Loucy (cell line): ENCODE results near the gene APOH.

ENCODE experiments used
- H2AFZ ChIP-seq: fragments of 200-600 bp; sonication (generic); 2 replicates; pipeline ENCODE4 v1.6.0; 2016; ENCODE audit warnings: antibody characterized with exemption, mild to moderate bottlenecking, low read length, moderate library complexity
- H3F3A ChIP-seq: fragments of 200-600 bp; 2 replicates; pipeline ENCODE4 v1.6.0; 2016; ENCODE audit warnings: antibody characterized with exemption, low read depth, mild to moderate bottlenecking
- H3K27me3 ChIP-seq: fragments of 200-600 bp; sonication (generic); 2 replicates; pipeline ENCODE4 v1.6.1; 2014; ENCODE audit warnings: low read length, mild to moderate bottlenecking; ENCODE audit not compliant: insufficient read depth, poor library complexity, severe bottlenecking
- H3K36me3 ChIP-seq: fragments of 200-600 bp; sonication (generic); 2 replicates; pipeline ENCODE4 v1.6.1; 2016; ENCODE audit warnings: low read length; ENCODE audit not compliant: insufficient read depth
- H3K4me1 ChIP-seq: fragments of 200-600 bp; sonication (generic); 2 replicates; pipeline ENCODE4 v1.5.1; 2014; ENCODE audit warnings: low read length, mild to moderate bottlenecking; ENCODE audit not compliant: insufficient read depth, poor library complexity, severe bottlenecking
- H3K4me2 ChIP-seq: fragments of 200-600 bp; sonication (generic); 2 replicates; pipeline ENCODE4 v1.6.0; 2014; ENCODE audit warnings: antibody characterized with exemption, low read length, low read depth, mild to moderate bottlenecking; ENCODE audit not compliant: poor library complexity, severe bottlenecking
- H3K4me3 ChIP-seq: fragments of 200-600 bp; sonication (generic); 2 replicates; pipeline ENCODE4 v1.5.1; 2014; ENCODE audit warnings: low read length, mild to moderate bottlenecking, mixed read lengths; ENCODE audit not compliant: poor library complexity, severe bottlenecking
- H3K79me2 ChIP-seq: fragments of 200-600 bp; sonication (generic); 2 replicates; pipeline ENCODE4 v1.6.1; 2014; ENCODE audit warnings: low read length; ENCODE audit not compliant: insufficient read depth
- H3K9ac ChIP-seq: fragments of 200-600 bp; sonication (generic); 2 replicates; pipeline ENCODE4 v1.6.0; 2014; ENCODE audit warnings: mild to moderate bottlenecking, low read depth, low read length, moderate library complexity; ENCODE audit not compliant: poor library complexity, severe bottlenecking
- H3K9me2 ChIP-seq: fragments of 200-600 bp; sonication (generic); replicated peaks from 2 replicates; pipeline ENCODE4 v1.6.1; 2016; ENCODE audit warnings: low read depth, low read length, mixed read lengths
- H3K9me3 ChIP-seq: fragments of 200-600 bp; sonication (generic); 2 replicates; pipeline ENCODE4 v1.6.1; 2014; ENCODE audit warnings: mild to moderate bottlenecking, antibody characterized with exemption, low read length, low read depth; ENCODE audit not compliant: insufficient read depth
- H4K20me1 ChIP-seq: fragments of 200-600 bp; sonication (generic); 2 replicates; pipeline ENCODE4 v1.6.0; 2014; ENCODE audit warnings: antibody characterized with exemption, low read length, mild to moderate bottlenecking; ENCODE audit not compliant: insufficient read depth, poor library complexity, severe bottlenecking
- EZH2phosphoT487 ChIP-seq: fragments of 200-600 bp; IDR thresholded peaks from 2 replicates; pipeline ENCODE4 v1.6.1; 2018; ENCODE audit warnings: antibody characterized with exemption, mild to moderate bottlenecking, moderate library complexity, borderline replicate concordance
- TF ChIP-seq, protein P1 (sequence below): fragments of 200-600 bp; sonication (generic); conservative IDR thresholded peaks from 2 replicates; pipeline ENCODE4 v1.5.1; 2014; ENCODE audit warnings: mild to moderate bottlenecking, antibody characterized with exemption, low read length

The APOH gene

DNA sequence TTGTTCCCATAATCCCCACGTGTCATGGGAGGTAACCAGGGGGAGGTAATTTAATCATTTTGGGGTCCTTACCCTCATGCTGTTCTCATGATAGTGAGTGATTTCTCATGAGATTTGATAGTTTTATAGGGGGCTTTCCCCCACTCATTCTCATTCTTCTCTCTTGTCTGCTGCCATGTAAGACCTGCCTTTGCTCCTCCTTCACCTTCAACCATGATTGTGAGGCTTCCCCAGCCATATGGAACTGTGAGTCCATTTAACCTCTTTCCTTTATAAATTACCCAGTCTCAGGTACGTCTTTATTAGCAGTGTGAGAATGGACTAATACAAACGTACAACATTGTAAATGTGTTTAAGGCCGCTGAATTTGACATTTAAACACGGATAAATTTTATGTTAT, 35.5 kb upstream of the APOH start:
- Histone ChIP-seq H2AFZ (no peak overlapping the region), H4K20me1 (no peaks in the 10 kb centered on the region), H3K4me3 (no peak overlapping the region), H3K27me3 (no peaks in the 10 kb centered on the region), H3K9ac (no peak overlapping the region), H3F3A (no peaks in the 10 kb centered on the region), H3K9me2 (no peaks in the 10 kb centered on the region), H3K4me1 (no peaks in the 10 kb centered on the region), H3K36me3 (no peaks in the 10 kb centered on the region), H3K79me2 (no peaks in the 10 kb centered on the region), H3K4me2 (no peak overlapping the region), H3K9me3 (no peaks in the 10 kb centered on the region)
- TF ChIP-seq, protein P1, sequence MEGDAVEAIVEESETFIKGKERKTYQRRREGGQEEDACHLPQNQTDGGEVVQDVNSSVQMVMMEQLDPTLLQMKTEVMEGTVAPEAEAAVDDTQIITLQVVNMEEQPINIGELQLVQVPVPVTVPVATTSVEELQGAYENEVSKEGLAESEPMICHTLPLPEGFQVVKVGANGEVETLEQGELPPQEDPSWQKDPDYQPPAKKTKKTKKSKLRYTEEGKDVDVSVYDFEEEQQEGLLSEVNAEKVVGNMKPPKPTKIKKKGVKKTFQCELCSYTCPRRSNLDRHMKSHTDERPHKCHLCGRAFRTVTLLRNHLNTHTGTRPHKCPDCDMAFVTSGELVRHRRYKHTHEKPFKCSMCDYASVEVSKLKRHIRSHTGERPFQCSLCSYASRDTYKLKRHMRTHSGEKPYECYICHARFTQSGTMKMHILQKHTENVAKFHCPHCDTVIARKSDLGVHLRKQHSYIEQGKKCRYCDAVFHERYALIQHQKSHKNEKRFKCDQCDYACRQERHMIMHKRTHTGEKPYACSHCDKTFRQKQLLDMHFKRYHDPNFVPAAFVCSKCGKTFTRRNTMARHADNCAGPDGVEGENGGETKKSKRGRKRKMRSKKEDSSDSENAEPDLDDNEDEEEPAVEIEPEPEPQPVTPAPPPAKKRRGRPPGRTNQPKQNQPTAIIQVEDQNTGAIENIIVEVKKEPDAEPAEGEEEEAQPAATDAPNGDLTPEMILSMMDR: no peak
- TF ChIP-seq EZH2phosphoT487: no peak

DNA sequence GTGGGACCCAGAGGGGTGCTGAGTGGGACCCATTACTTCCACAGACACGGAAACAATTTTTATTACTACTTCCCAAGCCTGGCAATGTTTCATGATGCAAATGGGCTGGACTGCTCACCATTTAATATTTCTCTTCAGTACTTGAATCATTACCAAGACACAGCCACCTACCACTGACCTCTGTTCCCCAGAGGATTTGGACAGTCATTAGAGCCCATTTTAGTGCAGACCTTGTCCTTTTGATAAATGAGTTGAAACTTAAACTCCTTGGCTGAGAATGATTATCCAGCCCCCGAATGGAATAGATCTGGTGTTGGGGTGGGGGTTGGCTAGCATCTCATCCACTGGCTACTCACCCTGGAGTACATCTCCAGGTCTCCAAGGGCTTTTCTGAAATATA, 33.6 kb upstream of the APOH start:
- Histone ChIP-seq H3F3A (no peaks in the 10 kb centered on the region), H2AFZ (no peak overlapping the region), H3K27me3 (no peaks in the 10 kb centered on the region), H3K9me2 (no peaks in the 10 kb centered on the region), H3K9me3 (no peaks in the 10 kb centered on the region), H3K4me2 (no peak overlapping the region), H3K4me1 (no peaks in the 10 kb centered on the region), H3K9ac (no peak overlapping the region), H3K4me3 (no peak overlapping the region), H3K79me2 (no peaks in the 10 kb centered on the region), H4K20me1 (no peaks in the 10 kb centered on the region), H3K36me3 (no peaks in the 10 kb centered on the region)
- TF ChIP-seq, protein P1: no peak
- no peak for TF ChIP-seq EZH2phosphoT487

DNA sequence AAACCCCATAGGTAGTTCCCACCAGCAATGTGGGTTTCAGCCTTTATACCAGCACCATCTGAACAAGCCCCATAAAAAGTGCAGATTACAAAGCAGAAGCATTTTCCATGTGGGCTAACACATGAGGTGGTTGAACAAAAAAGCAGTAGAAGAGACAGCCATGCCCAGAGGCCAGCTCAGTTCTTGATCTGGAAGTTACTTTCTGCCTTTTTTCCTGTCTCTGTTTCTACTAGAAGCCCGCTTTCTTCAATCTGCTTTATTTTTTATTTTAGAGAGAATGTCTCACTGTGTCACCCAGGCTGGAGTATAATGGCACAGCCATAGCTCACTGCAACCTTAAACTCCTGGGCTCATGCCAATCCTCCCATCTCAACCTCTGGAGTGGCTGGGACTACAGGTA, 31.5 kb upstream of the APOH start:
- Histone ChIP-seq H3K79me2 (no peaks in the 10 kb centered on the region), H3K27me3 (no peaks in the 10 kb centered on the region), H3K4me1 (no peaks in the 10 kb centered on the region), H3K9me3 (no peaks in the 10 kb centered on the region), H3K9me2 (no peaks in the 10 kb centered on the region), H2AFZ (no peak overlapping the region), H3K4me2 (no peak overlapping the region), H3K9ac (no peak overlapping the region), H3F3A (no peaks in the 10 kb centered on the region), H4K20me1 (no peaks in the 10 kb centered on the region), H3K4me3 (no peak overlapping the region), H3K36me3 (no peaks in the 10 kb centered on the region)
- TF ChIP-seq, protein P1: no peak
- TF ChIP-seq EZH2phosphoT487: no peak
